Right renal pelvis (tissue), 4 donors: ENCODE results near the gene SLC35F6. TPM values are rescaled to one million over a fixed set of nuclear protein-coding genes. Genes with fewer than 3 reads are reported as not detected.
"Not testable (repeated sequence)": the region's sequence is repeated elsewhere in the genome, so short reads cannot be mapped to it uniquely, and the experiment has no call there.

Experiments
- DNase-seq, 4 donors: peaks; one replicate each; pipeline ENCODE4 v3.0.0-alpha.2; 2013; ENCODE audit warnings: low read depth in 4 of 4, low spot score in 3 of 4, missing footprints in 1 of 4
- polyA plus RNA-seq, 4 donors: library from polyadenylated mRNA; unstranded; fragments of 120-200 nt; gene quantifications; one replicate each; pipeline ENCODE4 v1.2.1, GENCODE V29; 2013; ENCODE audit not compliant: insufficient read length in 4 of 4

Gene SLC35F6
- polyA plus RNA-seq, 4 donors: 16.0 to 17.6 (median 16.1) TPM

DNA sequence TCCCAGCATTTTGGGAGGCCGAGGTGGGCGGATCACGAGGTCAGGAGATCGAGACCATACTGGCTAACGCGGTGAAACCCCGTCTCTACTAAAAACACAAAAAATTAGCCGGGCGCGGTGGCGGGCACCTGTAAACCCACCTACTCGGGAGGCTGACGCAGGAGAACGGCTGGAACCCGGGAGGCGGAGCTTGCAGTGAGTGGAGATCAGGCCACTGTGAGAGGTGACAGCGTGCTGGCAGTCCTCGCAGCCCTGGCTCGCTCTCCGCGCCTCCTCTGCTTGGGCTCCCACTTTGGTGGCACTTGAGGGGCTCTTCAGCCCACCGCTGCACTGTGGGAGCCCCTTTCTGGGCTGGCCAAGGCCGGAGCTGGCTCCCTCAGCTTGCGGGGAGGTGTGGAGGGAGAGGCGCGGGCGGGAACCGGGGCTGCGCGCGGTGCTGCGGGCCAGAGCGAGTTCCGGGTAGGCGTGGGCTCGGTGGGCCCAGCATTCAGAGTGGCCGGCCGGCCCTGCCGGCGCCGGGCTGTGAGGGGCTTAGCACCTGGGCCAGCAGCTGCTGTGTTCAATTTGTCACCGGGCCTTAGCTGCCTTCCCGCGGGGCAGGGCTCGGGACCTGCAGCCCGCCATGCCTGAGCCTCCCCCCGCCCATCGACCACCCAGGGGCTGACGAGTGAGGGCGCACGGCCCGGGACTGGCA lies 50.1 kb downstream of the SLC35F6 start:
- not testable (repeated sequence) for DNase-seq

DNA sequence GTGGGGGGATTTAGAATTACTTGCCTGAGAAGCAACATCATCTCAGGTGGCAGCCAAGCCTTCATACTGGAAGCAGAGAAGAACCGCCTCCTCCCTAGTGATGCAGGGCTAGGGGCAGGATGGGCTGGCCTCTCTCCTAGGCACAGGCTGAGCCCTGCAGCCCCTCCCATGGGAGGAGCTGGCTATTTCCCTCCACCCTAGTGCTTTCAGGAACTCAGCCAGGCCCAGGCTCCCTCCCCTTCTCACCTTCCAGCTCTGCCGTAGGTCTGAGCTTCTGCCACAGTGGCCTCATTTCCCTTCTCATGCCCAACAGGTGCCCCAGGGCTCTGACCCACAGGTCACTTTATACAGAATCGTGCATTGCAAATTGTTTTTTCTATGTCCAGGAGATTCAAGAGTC lies 52.8 kb downstream of the SLC35F6 start:
- no peak for DNase-seq

DNA sequence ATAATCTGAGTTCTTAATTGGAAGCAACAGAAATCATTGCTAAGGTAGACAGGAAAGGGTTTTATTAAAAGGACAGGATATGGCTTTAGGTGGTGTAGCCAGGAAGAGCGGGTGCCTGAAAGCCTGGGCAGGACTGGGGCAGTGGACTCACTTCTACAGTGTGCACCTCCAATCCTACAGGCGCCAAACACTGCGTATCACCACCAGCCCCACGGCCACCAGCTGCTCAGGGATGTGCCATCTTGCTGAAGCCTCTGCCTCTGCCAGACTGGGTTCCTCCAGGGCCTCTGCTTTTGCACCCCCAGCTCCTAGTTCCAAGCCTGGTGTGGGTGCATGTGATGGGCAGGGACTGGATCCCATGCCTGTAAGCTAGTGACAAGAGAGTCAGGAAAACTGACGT lies 54.2 kb downstream of the SLC35F6 start:
- DNase-seq: no peak

- no peak for DNase-seq
Measured at GRCh38 chr2:26818972-26819371, 54.9 kb downstream of the SLC35F6 start.

- DNase-seq: no peak
Measured at GRCh38 chr2:26820932-26821331, 56.8 kb downstream of the SLC35F6 start.

- DNase-seq: no peak
Measured at GRCh38 chr2:26822877-26823276, 58.8 kb downstream of the SLC35F6 start.

Other genes with a start within 250 kb of the SLC35F6 start
- 1 to 10 TPM in 1 of 4 donors, under 1 TPM in 3; 0.30 to 1.2 (median 0.61) TPM for gene CIB4, start 122.9 kb upstream of the SLC35F6 start, polyA plus RNA-seq
- 1 to 10 TPM in 3 of 4 donors, under 1 TPM in 1; 0.97 to 5.0 (median 1.6) TPM for gene KCNK3, start 71.6 kb upstream of the SLC35F6 start, polyA plus RNA-seq
- gene CENPA, start 21.8 kb downstream of the SLC35F6 start, polyA plus RNA-seq: 10 to 100 TPM; 14.9 to 18.9 (median 16.3) TPM
- gene DPYSL5, start 83.8 kb downstream of the SLC35F6 start, polyA plus RNA-seq: 1 to 10 TPM; 5.7 to 8.5 (median 6.5) TPM
- 10 to 100 TPM; 13.8 to 16.8 (median 14.4) TPM for gene MAPRE3, start 206.4 kb downstream of the SLC35F6 start, polyA plus RNA-seq